K562 (cell line): ENCODE results near the gene DAPK1. TPM values are rescaled to one million over a fixed set of nuclear protein-coding genes. Genes with fewer than 3 reads are reported as not detected.

Source experiments
- ATAC-seq: fragments of 200-7000 bp; cut with Tn5 transposase; 3 replicates; pipeline ENCODE4 v1.9.1; 2020; ENCODE audit warnings: moderate library complexity
- BruUV-seq: library from RNA; stranded (reverse); fragments of 400-500 nt; replicated peaks from 2 replicates; lab custom pipeline; 2021; lab: Mats Ljungman, UMichigan
- CTCF ChIA-PET: fragments of 300-600 bp; formaldehyde crosslinking; extraction: SDS; loops from one replicate; lab custom pipeline; 2021; ENCODE audit warnings: low intra/inter-chr PET ratio; lab: Yijun Ruan, JAX
- POLR2A ChIA-PET: fragments of 300-600, 350-650 bp; sonication (Branson Sonifier 250); formaldehyde crosslinking; extraction: SDS; loops from one replicate; lab custom pipeline; 2021; ENCODE audit warnings: antibody characterized with exemption, inconsistent platforms; lab: Yijun Ruan, JAX
- DNase-seq, 4 experiments: peaks; one replicate each; pipeline versions ENCODE4 v3.0.0 to v3.0.0-alpha.2; 2011 to 2018; ENCODE audit warnings: low spot score in 3 of 4, mixed read lengths in 3 of 4; ENCODE audit errors: extremely low read depth in 1 of 4
- FAIRE-seq: peaks from 2 replicates; lab custom pipeline; 2011; peaks lifted over from hg19 to GRCh38; lab: Jason Lieb, UNC
- H2AFZ ChIP-seq: 2 replicates; pipeline ENCODE4 v1.6.0; 2011; ENCODE audit warnings: low read depth, low read length, control low read depth, inconsistent platforms
- H3K27ac ChIP-seq: fragments of 200-600 bp; 3 replicates; pipeline ENCODE4 v1.8.0; 2011; ENCODE audit warnings: low read depth, mild to moderate bottlenecking, control low read depth, inconsistent platforms, low read length, moderate library complexity, mixed read lengths; ENCODE audit errors: extremely low read depth
- H3K27me3 ChIP-seq, 2 experiments: fragments of 300-600 bp in 1 of 2; 2 replicates in 1 of 2; 3 replicates in 1 of 2; pipeline versions ENCODE4 v1.6.0 to v1.8.0; 2011; ENCODE audit warnings: inconsistent platforms in 2 of 2, low read length in 2 of 2, mild to moderate bottlenecking in 1 of 2, mixed read lengths in 1 of 2, moderate library complexity in 1 of 2; ENCODE audit not compliant: control insufficient read depth in 2 of 2, insufficient read depth in 2 of 2
- H3K36me3 ChIP-seq: fragments of 300-600 bp; 3 replicates; pipeline ENCODE4 v1.8.0; 2011; ENCODE audit warnings: mild to moderate bottlenecking, low read length, inconsistent platforms; ENCODE audit not compliant: control insufficient read depth, insufficient read depth
- H3K4me1 ChIP-seq, 2 experiments: fragments of 200-600 bp in 1 of 2; replicated peaks in 1 of 2; 2 replicates in 1 of 2; 3 replicates in 1 of 2; pipeline versions ENCODE4 v1.5.1 to v1.8.0; 2011; ENCODE audit warnings: inconsistent platforms in 2 of 2, low read length in 2 of 2, mild to moderate bottlenecking in 1 of 2, mixed read lengths in 1 of 2, moderate library complexity in 1 of 2; ENCODE audit not compliant: control insufficient read depth in 2 of 2, insufficient read depth in 2 of 2
- H3K4me2 ChIP-seq: 2 replicates; pipeline ENCODE4 v1.6.1; 2011; ENCODE audit warnings: low read length, control low read depth, inconsistent platforms, mixed read lengths; ENCODE audit not compliant: insufficient read depth
- H3K4me3 ChIP-seq: fragments of 200-600 bp; sonication (generic), shearing (Covaris generic); 2 replicates; pipeline ENCODE4 v1.5.1; 2016; ENCODE audit warnings: control low read depth, inconsistent platforms
- H3K79me2 ChIP-seq: fragments of 200-600 bp; 3 replicates; pipeline ENCODE4 v1.8.0; 2011; ENCODE audit warnings: low read length, inconsistent platforms; ENCODE audit not compliant: control insufficient read depth, insufficient read depth
- H3K9ac ChIP-seq, 2 experiments: 2 replicates each; pipeline versions ENCODE4 v1.6.0 to v1.6.1; 2011; ENCODE audit warnings: low read depth in 2 of 2, low read length in 2 of 2, control low read depth in 1 of 2, inconsistent platforms in 1 of 2, mild to moderate bottlenecking in 1 of 2, mixed read lengths in 1 of 2; ENCODE audit not compliant: insufficient read depth in 1 of 2
- H3K9me1 ChIP-seq: one replicate; pipeline ENCODE4 v1.6.0; 2011; ENCODE audit warnings: inconsistent platforms, mild to moderate bottlenecking, low read length, moderate library complexity; ENCODE audit not compliant: control insufficient read depth, insufficient read depth
- H3K9me3 ChIP-seq: replicated peaks from 2 replicates; pipeline ENCODE4 v1.5.1; 2011; ENCODE audit warnings: low read depth, low read length, inconsistent platforms; ENCODE audit not compliant: control insufficient read depth, insufficient read depth
- H4K20me1 ChIP-seq: replicated peaks from 2 replicates; pipeline ENCODE4 v1.6.1; 2011; ENCODE audit warnings: low read length, inconsistent platforms, mixed read lengths; ENCODE audit not compliant: control insufficient read depth, insufficient read depth
- ARID1B ChIP-seq: fragments of 450-650 bp; IDR thresholded peaks from 2 replicates; pipeline ENCODE4 v1.6.1; 2016; ENCODE audit warnings: antibody characterized with exemption, mild to moderate bottlenecking, inconsistent platforms
- BCOR ChIP-seq: fragments of 450-650 bp; IDR thresholded peaks from 2 replicates; pipeline ENCODE4 v1.6.1; 2016
- BDP1 ChIP-seq: IDR thresholded peaks from 3 replicates; pipeline ENCODE4 v1.6.1; 2011; ENCODE audit not compliant: insufficient read length, insufficient read depth
- CBX1 ChIP-seq: sonication (generic); IDR thresholded peaks from 2 replicates; pipeline ENCODE4 v1.6.1; 2016; ENCODE audit warnings: antibody characterized with exemption, low read depth, mild to moderate bottlenecking
- E2F3 ChIP-seq: fragments of 250-450 bp; sonication (Bioruptor Pico); IDR thresholded peaks from 2 replicates; pipeline ENCODE4 v1.4.0; 2020; ENCODE audit warnings: mild to moderate bottlenecking
- EWSR1 ChIP-seq: fragments of 450-650 bp; IDR thresholded peaks from 2 replicates; pipeline ENCODE4 v1.6.1; 2018; ENCODE audit warnings: borderline replicate concordance, mild to moderate bottlenecking, low read depth, moderate library complexity; ENCODE audit not compliant: partially characterized antibody
- FOSL1 ChIP-seq: fragments of 200-800 bp; sonication (Bioruptor generic); conservative IDR thresholded peaks from 2 replicates; pipeline ENCODE4 v1.6.1; 2016; ENCODE audit warnings: missing genetic modification characterization, missing compliant biosample characterization
- FOXK2 ChIP-seq, 2 experiments: fragments of 450-650 bp; IDR thresholded peaks in 1 of 2; conservative IDR thresholded peaks in 1 of 2; 2 replicates each; pipeline ENCODE4 v1.6.1; 2016; ENCODE audit warnings: low read depth in 2 of 2, mild to moderate bottlenecking in 1 of 2
- NCOA4 ChIP-seq: fragments of 450-650 bp; IDR thresholded peaks from 2 replicates; pipeline ENCODE4 v1.6.1; 2018; ENCODE audit warnings: mild to moderate bottlenecking; ENCODE audit not compliant: partially characterized antibody
- RBBP5 ChIP-seq: fragments of 200-600 bp; sonication (generic); IDR thresholded peaks from 2 replicates; pipeline ENCODE4 v1.6.1; 2012; ENCODE audit warnings: borderline replicate concordance, mild to moderate bottlenecking, low read length, control low read depth, inconsistent platforms; ENCODE audit not compliant: insufficient read depth, poor library complexity, severe bottlenecking
- SMARCA4 ChIP-seq: fragments of 450-650 bp; IDR thresholded peaks from 2 replicates; pipeline ENCODE4 v1.6.1; 2016
- TCF7L2 ChIP-seq: fragments of 150-350 bp; IDR thresholded peaks from 2 replicates; pipeline ENCODE4 v1.6.1; 2016; ENCODE audit warnings: low read depth, mild to moderate bottlenecking, low read length, moderate library complexity
- ZKSCAN1 ChIP-seq: fragments of 150-350 bp; IDR thresholded peaks from 2 replicates; pipeline ENCODE4 v1.6.1; 2016; ENCODE audit warnings: low read depth, low read length
- ZNF644 ChIP-seq: fragments of 200-800 bp; sonication (Bioruptor generic); IDR thresholded peaks from 2 replicates; pipeline ENCODE4 v1.6.1; 2016; ENCODE audit warnings: low read depth, missing genetic modification characterization, missing compliant biosample characterization
- ZNF695 ChIP-seq: fragments of 450-650 bp; formaldehyde crosslinking; IDR thresholded peaks from 2 replicates; pipeline ENCODE4 v1.4.0; 2020; ENCODE audit warnings: mild to moderate bottlenecking, moderate library complexity
- WGBS: fragments of 100-300 bp; shearing (Covaris generic); methylation state at CpG from one replicate; pipeline ENCODE4 v1.1.6; 2016; ENCODE audit warnings: low coverage, mixed read lengths; ENCODE audit not compliant: insufficient coverage; ENCODE audit errors: missing lambda C conversion rate; 5-methylcytosine and 5-hydroxymethylcytosine counted together
- in situ Hi-C: fragments of 300-500 bp; cut with MboI; formaldehyde crosslinking; loops from 4 replicates; pipeline ENCODE4 v1.15.0; 2018; ENCODE audit warnings: inconsistent platforms, mixed read lengths
- intact Hi-C: fragments of 100-400 bp; cut with micrococcal nuclease; formaldehyde crosslinking; loops from 2 replicates; pipeline ENCODE4 v1.14.2; 2022
- polyA plus RNA-seq, 8 experiments: library from polyadenylated mRNA; depleted of rRNA in 4 of 8; stranded (reverse) in 5 of 8; unstranded in 3 of 8; fragments of >200 nt; fragmentation: Nextera tagmentation in 2 of 8; fragmentation: Illumina TruSeq in 1 of 8; extraction: Ambion mirVana in 2 of 8; extraction: Trizol in 1 of 8; gene quantifications; 2 replicates each; pipeline versions ENCODE4 v1.2.1 to v1.2.3, GENCODE V29; 2011 to 2014; ENCODE audit warnings: inconsistent platforms in 1 of 8, missing spikeins in 1 of 8
- total RNA-seq, 7 experiments: library from RNA; depleted of rRNA in 6 of 7; stranded (reverse); fragments of >200 nt in 6 of 7; fragmentation: Illumina TruSeq in 2 of 7; extraction: Trizol in 2 of 7; gene quantifications; 2 replicates each; pipeline versions ENCODE4 v1.2.1 to v1.2.3, GENCODE V29; 2011 to 2021; ENCODE audit warnings: low replicate concordance in 1 of 7
- TF ChIP-seq, protein P1 (sequence below): fragments of 250-450 bp; sonication (Bioruptor Pico); IDR thresholded peaks from 2 replicates; pipeline ENCODE4 v1.8.0; 2021; ENCODE audit warnings: moderate library complexity, mild to moderate bottlenecking, inconsistent platforms
- TF ChIP-seq, protein P2 (sequence below): sonication (generic); IDR thresholded peaks from 2 replicates; pipeline ENCODE4 v1.6.1; 2016
- TF ChIP-seq, protein P3 (sequence below), 2 experiments: fragments of 450-650 bp in 1 of 2; sonication (generic) in 1 of 2; formaldehyde crosslinking in 1 of 2; IDR thresholded peaks in 1 of 2; conservative IDR thresholded peaks in 1 of 2; 2 replicates each; pipeline versions ENCODE4 v1.6.1 to v1.8.1; 2016 to 2023; ENCODE audit warnings: mild to moderate bottlenecking in 2 of 2, moderate library complexity in 2 of 2, inconsistent platforms in 1 of 2, missing genetic modification reagents in 1 of 2
- TF ChIP-seq, protein P4 (sequence below): sonication (generic); formaldehyde crosslinking; IDR thresholded peaks from 2 replicates; pipeline ENCODE4 v1.8.0; 2022; ENCODE audit warnings: mild to moderate bottlenecking, missing genetic modification reagents

Gene DAPK1
- total and polyA plus RNA-seq, 9 of the 15 experiments (the other 6 are each of a cell fraction or from before 2014, with no cell fraction given) = 1.7 to 26.4 (median 15.8) TPM

DNA sequence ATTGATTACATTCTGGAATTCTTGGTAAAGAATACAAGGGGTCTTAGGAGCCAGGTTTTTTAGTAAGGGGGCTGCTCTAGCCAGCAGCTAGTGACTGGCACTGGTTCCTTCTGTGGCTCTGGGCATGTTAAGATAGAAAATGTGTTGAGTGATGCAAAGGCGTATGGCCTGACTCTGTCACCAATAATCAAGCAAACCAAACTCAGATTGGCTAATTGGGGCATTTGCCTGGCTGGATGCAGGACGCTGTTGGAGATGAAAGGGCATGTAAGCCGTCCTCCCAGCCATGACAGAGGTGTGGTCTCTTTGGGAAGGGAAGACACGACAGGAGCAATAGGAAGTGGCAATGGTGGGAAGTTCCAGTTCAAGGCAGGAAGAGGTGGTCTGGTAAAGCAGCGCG, 140.6 kb downstream of the DAPK1 start (continued):
- TF ChIP-seq, protein P1, sequence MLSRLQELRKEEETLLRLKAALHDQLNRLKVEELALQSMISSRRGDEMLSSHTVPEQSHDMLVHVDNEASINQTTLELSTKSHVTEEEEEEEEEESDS (CRISPR knock-in tag) = no peak
- TF ChIP-seq, protein P2, sequence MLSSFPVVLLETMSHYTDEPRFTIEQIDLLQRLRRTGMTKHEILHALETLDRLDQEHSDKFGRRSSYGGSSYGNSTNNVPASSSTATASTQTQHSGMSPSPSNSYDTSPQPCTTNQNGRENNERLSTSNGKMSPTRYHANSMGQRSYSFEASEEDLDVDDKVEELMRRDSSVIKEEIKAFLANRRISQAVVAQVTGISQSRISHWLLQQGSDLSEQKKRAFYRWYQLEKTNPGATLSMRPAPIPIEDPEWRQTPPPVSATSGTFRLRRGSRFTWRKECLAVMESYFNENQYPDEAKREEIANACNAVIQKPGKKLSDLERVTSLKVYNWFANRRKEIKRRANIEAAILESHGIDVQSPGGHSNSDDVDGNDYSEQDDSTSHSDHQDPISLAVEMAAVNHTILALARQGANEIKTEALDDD = no peak
- TF ChIP-seq FOXK2 (conservative IDR thresholded peaks at IDR 0.05 in 1 of 2, IDR thresholded peaks at IDR 0.05 in 1 of 2; ENCODE audit: low read depth in 2 of 2) = no peak
- TF ChIP-seq BCOR = no peak
- TF ChIP-seq, protein P3, sequence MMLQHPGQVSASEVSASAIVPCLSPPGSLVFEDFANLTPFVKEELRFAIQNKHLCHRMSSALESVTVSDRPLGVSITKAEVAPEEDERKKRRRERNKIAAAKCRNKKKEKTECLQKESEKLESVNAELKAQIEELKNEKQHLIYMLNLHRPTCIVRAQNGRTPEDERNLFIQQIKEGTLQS (IDR thresholded peaks at IDR 0.05) = no peak
- TF ChIP-seq, protein P3 (CRISPR knock-in tag; conservative IDR thresholded peaks at IDR 0.05) = no peak
- TF ChIP-seq TCF7L2 = no peak
- TF ChIP-seq NCOA4 = no peak
- no peak for TF ChIP-seq BDP1
- TF ChIP-seq ARID1B = no peak
- TF ChIP-seq CBX1 = no peak

DNA sequence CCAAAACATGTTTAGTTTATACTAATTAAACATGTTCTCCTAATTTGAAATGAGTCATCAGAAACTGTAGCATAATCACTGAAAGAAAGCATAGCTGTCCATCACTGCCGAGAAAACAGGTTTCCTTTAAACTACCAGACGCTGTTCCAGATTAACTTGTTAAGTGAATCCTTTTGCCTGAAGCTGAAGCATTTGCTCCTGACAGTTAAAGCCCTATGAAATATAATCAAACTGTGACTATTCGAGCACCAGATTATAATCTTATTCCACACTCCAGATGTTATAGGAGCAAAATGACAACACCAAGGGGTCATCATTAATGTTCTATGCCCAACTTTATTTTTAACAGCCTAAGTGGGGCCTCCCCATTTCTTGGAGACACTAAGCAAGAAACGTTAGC, 142.3 kb downstream of the DAPK1 start:
- ChIA-PET POLR2A (no interaction called here), CTCF (no interaction called here)
- Histone ChIP-seq H2AFZ (no peak overlapping the region), H3K36me3 (peaks cover 40% of the 10 kb centered on the region; the same call in 2 of the 3 replicates), H3K4me2 (no peak overlapping the region), H3K9me1 (no peaks in the 10 kb centered on the region), H3K27me3 (no peaks in the 10 kb centered on the region), H3K4me3 (no peak overlapping the region), H3K4me1 (no peaks in the 10 kb centered on the region), H3K9ac (no peak overlapping the region), H3K27ac (no peak overlapping the region), H4K20me1 (no peaks in the 10 kb centered on the region), H3K79me2 (no peaks in the 10 kb centered on the region), H3K9me3 (no peaks in the 10 kb centered on the region)
- WGBS = 75% methylated on average over 3 of the region's 4 CpGs
- ATAC-seq (no peak), DNase-seq (no peak), FAIRE-seq (no peak)
- intact Hi-C loops = no loop called here
- no TSS peak for BruUV-seq
- in situ Hi-C loops = no loop called here
- TF ChIP-seq SMARCA4 (no peak), ZNF644 (tag) (no peak), RBBP5 (no peak), E2F3 (CRISPR knock-in tag) (no peak), ZKSCAN1 (no peak), FOSL1 (no peak), EWSR1 (no peak), ZNF695 (CRISPR knock-in tag) (no peak)
- TF ChIP-seq, protein P4, sequence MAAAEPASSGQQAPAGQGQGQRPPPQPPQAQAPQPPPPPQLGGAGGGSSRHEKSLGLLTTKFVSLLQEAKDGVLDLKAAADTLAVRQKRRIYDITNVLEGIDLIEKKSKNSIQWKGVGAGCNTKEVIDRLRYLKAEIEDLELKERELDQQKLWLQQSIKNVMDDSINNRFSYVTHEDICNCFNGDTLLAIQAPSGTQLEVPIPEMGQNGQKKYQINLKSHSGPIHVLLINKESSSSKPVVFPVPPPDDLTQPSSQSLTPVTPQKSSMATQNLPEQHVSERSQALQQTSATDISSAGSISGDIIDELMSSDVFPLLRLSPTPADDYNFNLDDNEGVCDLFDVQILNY = no peak
